ENCODE results near the gene ZNF576. TPM values are rescaled to one million over a fixed set of nuclear protein-coding genes. Genes with fewer than 3 reads are reported as not detected.

ZNF576 gene
- total RNA-seq, 1 donor: 10.3 TPM

DNA sequence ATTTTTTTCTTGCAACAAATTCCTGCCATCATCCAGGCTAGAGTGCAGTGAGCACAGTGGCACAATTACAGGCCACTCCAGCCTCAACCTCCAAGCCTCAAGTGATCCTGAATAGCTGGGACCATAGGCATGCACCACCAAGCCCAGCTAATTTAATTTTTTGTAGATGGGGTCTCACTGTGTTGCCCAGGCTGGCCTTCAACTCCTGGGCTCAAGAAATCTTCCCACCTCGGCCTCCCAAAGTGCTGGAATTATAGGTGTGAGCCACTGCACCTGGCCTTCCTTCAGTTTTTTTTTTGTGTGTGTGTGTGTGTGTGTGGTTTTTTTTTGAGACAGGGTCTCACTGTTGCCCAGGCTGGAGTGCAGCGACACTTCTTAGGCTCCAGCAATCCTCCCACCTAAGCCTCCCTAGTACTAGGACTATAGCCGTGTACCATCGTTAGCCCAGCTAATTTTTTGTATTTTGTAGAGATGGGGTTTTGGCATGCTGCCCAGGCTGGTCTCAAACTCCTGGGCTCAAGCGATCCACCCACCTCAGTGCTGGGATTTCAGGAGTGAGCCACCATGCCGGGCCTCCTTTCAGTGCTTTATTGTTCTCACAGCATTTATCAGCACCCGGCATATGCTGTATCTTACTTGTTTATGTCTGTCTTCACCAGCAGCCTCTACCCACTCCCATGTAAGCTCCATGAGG, 9.6 kb downstream of the ZNF576 start:
- H3K4me3 ChIP-seq (ENCODE audit: low read depth, low read length): no peak overlapping the region
- DNase-seq (ENCODE audit: low read depth): no peak
- TF ChIP-seq, protein P1, sequence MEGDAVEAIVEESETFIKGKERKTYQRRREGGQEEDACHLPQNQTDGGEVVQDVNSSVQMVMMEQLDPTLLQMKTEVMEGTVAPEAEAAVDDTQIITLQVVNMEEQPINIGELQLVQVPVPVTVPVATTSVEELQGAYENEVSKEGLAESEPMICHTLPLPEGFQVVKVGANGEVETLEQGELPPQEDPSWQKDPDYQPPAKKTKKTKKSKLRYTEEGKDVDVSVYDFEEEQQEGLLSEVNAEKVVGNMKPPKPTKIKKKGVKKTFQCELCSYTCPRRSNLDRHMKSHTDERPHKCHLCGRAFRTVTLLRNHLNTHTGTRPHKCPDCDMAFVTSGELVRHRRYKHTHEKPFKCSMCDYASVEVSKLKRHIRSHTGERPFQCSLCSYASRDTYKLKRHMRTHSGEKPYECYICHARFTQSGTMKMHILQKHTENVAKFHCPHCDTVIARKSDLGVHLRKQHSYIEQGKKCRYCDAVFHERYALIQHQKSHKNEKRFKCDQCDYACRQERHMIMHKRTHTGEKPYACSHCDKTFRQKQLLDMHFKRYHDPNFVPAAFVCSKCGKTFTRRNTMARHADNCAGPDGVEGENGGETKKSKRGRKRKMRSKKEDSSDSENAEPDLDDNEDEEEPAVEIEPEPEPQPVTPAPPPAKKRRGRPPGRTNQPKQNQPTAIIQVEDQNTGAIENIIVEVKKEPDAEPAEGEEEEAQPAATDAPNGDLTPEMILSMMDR (IDR thresholded peaks at IDR 0.05; ENCODE audit: insufficient read depth, low read length): no peak

DNA sequence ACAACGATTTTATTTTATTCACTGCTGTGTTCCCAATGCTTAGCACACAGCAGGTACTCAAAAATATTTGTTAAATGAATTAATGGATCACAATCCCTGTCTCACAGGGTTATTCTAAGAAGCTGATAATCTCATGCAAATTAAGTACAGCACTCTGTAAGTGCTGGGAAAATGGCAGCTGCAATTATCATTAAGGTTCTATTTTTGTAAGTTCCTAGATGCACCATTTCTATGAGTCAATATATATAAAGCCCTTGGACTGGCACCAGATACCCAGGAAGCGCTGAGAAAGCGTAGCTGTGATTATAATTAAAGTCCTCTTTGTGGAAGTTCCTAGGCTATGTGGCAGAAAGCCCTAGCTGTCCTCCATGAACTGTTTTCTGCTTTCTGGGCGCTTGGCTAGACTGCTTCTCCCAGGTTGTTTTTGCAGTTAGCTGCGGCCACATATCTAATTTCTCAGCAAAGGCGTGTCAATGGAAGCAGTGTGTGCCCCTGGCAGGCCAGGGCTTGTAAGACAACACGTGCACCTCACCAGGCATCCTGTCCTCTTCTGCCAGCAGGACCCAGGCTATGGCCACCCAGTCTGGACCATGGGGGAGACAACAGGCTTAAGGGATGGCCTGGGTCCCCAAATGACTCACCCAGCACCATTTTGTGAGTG, 10.3 kb downstream of the ZNF576 start:
- no peak overlapping the region for H3K4me3 ChIP-seq (ENCODE audit: low read depth, low read length)
- TF ChIP-seq, protein P1 (IDR thresholded peaks at IDR 0.05; ENCODE audit: insufficient read depth, low read length): no peak
- no peak for DNase-seq (ENCODE audit: low read depth)

DNA sequence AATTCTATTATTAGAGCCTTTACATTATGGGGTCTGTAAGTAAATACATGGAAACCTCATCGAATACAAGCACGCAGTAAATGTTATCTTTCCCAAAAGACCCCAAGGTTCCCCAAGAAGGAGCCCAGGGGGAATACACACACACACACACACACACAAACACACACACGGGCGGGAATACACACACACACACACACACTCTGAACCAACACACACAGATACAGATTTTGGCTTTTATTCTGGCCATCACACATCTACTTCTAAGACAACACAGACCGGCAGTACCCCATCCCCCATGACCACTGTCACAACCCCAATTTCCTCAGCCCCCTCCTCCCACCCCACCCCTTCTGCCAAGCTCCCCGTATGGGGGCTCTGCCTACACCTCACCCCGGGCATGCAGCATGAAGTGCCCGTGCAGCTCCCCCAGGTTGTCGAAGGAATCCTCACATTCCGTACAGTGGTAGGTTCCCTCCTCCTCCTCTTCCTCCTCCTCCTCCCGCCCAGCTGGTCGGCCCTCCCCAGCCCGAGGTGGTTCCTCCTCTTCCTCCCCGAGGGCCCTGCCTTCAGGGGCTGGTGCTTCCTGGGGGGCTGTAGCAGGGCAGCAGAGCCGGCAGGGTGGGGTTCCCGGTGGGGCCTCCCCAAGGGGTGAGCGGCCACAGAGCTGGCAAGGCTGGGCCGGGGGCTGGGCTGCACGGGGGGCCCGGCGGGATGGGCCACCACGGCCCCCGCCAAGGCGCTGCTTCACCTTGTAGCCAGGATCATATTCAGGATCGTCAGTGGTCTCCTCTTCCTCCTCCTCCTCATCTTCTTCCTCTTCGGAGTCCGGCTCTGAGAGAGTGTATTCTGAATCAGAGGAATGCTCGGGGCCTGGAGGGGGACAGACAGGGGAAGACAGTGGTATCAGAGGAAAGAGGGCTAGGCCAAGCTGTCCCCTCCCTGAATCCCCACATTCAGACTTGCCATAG, 11.1 kb downstream of the ZNF576 start:
- TF ChIP-seq, protein P1 (IDR thresholded peaks at IDR 0.05; ENCODE audit: insufficient read depth, low read length): no peak
- H3K4me3 ChIP-seq (ENCODE audit: low read depth, low read length): no peak overlapping the region
- no peak for DNase-seq (ENCODE audit: low read depth)

DNA sequence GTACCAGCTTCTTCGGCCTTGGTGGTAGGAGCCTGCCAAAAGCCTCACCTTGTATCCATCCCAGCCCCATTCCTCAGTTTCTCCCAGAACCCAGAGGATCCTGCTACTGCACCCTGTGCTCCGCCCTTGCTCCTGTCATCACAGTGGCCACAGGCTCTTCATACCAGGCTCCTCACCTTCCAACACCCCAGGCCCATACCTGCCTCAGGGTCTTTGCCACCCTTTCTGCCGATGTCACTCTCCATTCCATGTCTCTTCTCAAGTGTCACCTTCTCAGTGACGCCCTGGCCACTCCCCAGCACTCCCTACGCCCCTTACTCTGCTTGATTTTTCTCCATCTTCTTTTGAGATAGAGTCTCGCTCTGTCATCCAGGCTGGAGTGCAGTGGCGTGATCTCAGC, 13.5 kb downstream of the ZNF576 start:
- no peak for DNase-seq (ENCODE audit: low read depth)
- no peak overlapping the region for H3K4me3 ChIP-seq (ENCODE audit: low read depth, low read length)
- TF ChIP-seq, protein P1 (IDR thresholded peaks at IDR 0.05; ENCODE audit: insufficient read depth, low read length): no peak

DNA sequence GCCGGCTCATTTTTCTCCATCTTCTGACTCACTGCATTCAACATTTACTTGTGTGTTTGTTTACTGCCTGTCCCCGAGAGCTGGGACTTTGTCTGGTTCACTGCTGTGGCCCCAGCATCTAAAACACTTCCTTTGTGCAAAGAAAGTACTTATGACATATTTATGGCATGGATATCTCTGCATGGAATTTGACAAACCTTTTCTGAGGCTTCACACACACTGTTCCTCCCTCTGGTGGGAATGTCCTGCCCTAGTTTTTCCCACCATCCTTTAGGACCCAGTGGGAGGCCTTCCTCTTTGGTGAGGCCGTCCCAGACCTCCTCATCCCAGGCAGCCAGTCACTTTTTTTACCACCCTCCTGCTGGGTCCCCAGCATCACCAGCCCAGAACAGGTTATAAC, 14.1 kb downstream of the ZNF576 start:
- no peak for DNase-seq (ENCODE audit: low read depth)
- TF ChIP-seq, protein P1 (IDR thresholded peaks at IDR 0.05; ENCODE audit: insufficient read depth, low read length): no peak
- no peak overlapping the region for H3K4me3 ChIP-seq (ENCODE audit: low read depth, low read length)

DNA sequence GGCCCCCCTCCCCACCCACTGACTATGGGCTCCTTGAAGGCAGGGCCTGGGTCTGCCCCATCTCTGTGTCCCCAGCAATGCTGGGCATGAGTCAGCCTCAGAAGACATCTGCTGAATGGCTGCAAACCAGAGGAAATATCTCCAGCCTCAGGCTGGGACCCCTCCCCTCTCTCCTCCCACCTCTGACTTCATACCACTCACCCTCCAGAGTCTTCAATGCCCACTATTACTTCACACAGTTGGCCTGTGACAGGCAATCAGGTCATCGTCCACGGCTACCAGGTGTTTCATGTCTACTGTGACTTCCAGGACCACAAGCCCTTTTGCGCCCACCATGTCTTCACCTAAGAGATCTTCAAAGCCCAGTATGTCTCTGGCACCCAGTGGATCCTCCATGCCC, 15.4 kb downstream of the ZNF576 start, which contains the start of gene SRRM5:
Gene SRRM5 (plus strand): TSS at position 301 of the 400 bp plus-strand sequence. CDS start 34 bp downstream, at position 335.
- DNase-seq (ENCODE audit: low read depth): no peak
- TF ChIP-seq, protein P1 (IDR thresholded peaks at IDR 0.05; ENCODE audit: insufficient read depth, low read length): no peak
- H3K4me3 ChIP-seq (ENCODE audit: low read depth, low read length): no peak within 1 kb of the TSS

Measured in fibroblast of the aortic adventitia (primary cell).